Testis (tissue), 2 donors: ENCODE measurements around the gene JAKMIP2.

Source experiments
- POLR2A ChIP-seq: fragments of 450-650 bp; IDR thresholded peaks from one replicate; pipeline ENCODE4 v1.6.1; 2017; ENCODE audit warnings: antibody characterized with exemption, mild to moderate bottlenecking, moderate library complexity
- TF ChIP-seq, protein P1 (sequence below), 3 experiments: fragments of 450-650 bp in 2 of 3; fragments of 200-600 bp in 1 of 3; sonication (generic) in 1 of 3; IDR thresholded peaks; one replicate each; pipeline ENCODE4 v1.5.1; 2016 to 2019; ENCODE audit warnings: antibody characterized with exemption in 3 of 3, mild to moderate bottlenecking in 2 of 3, moderate library complexity in 1 of 3

DNA sequence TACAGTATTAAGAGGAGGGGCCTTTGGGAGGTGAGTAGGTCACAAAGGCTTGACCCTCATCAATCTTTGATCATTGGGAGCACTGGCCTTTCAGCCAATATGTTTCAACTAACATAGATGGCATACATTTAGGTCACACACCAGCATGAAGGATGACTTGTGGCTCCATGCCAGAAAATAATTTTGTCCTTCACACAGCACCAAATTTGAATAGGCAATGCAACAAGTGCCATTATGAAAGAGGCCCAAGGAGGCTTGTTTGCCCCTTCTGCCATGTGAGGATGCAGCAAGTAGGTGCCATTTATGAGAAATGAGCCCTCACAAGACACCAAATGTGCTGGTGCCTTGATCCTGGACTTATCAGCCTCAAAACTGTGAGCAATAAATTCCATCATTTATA lies 81.1 kb downstream of the JAKMIP2 start:
- TF ChIP-seq POLR2A = no peak
- TF ChIP-seq, protein P1, sequence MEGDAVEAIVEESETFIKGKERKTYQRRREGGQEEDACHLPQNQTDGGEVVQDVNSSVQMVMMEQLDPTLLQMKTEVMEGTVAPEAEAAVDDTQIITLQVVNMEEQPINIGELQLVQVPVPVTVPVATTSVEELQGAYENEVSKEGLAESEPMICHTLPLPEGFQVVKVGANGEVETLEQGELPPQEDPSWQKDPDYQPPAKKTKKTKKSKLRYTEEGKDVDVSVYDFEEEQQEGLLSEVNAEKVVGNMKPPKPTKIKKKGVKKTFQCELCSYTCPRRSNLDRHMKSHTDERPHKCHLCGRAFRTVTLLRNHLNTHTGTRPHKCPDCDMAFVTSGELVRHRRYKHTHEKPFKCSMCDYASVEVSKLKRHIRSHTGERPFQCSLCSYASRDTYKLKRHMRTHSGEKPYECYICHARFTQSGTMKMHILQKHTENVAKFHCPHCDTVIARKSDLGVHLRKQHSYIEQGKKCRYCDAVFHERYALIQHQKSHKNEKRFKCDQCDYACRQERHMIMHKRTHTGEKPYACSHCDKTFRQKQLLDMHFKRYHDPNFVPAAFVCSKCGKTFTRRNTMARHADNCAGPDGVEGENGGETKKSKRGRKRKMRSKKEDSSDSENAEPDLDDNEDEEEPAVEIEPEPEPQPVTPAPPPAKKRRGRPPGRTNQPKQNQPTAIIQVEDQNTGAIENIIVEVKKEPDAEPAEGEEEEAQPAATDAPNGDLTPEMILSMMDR (IDR thresholded peaks at IDR 0.05) = no peak
